Adrenal gland (tissue), 5 donors: ENCODE data around the gene LRCH4.
"Not testable (repeated sequence)": the region's sequence is repeated elsewhere in the genome, so short reads cannot be mapped to it uniquely, and the experiment has no call there.

ENCODE experiments used
- POLR2A ChIP-seq, 2 donors: fragments of 450-650 bp; IDR thresholded peaks; one replicate each; pipeline ENCODE4 v1.6.1; 2017; ENCODE audit warnings: antibody characterized with exemption in 2 of 2, mild to moderate bottlenecking in 2 of 2, moderate library complexity in 1 of 2
- TF ChIP-seq, protein P1 (sequence below), 6 experiments: fragments of 450-650 bp in 4 of 6; fragments of 200-600 bp in 2 of 6; sonication (generic) in 1 of 6; IDR thresholded peaks; 1 replicate in 5 of 6; 2 replicates in 1 of 6; pipeline versions ENCODE4 v1.5.1 to v1.8.0; 2016 to 2021; ENCODE audit warnings: antibody characterized with exemption in 6 of 6, mild to moderate bottlenecking in 2 of 6, moderate library complexity in 1 of 6
- donor health status: DM: no; HTN: no; CAD: no.

DNA sequence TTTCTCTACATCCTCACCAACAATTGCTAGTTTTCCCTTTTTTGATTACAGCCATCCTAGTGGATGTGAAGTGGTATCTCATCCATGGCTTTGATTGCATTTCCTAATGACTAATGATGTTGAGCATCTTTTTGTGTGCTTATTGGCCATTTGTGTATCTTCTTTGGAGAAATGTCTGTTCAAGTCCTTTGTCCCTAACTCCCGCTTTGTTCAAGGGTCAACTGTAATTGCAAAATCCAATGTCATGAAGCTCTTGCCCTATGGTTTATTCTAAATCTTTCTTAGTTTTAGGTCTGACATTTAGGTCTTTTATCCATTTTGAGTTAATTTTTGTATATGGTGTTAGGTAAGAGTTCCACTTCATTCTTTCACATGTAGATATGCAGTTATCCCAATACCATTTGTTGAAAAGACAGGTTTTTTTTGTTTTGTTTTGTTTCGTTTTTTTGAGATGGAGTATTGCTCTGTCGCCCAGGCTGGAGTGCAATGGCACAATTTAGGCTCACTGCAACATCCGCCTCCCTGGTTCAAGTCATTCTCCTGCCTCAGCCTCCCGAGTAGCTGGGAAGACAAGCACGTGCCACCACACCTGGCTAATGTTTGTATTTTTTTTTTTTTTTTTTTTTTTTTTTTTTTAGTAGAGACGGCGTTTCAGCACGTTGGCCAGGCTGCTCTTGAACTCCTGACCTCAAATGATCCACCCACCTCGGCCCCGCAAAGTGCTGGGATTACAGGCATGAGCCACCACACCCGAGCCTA, 57.6 kb downstream of the LRCH4 start:
- not testable (repeated sequence) for TF ChIP-seq POLR2A (IDR thresholded peaks at IDR 0.05)
- TF ChIP-seq, protein P1, sequence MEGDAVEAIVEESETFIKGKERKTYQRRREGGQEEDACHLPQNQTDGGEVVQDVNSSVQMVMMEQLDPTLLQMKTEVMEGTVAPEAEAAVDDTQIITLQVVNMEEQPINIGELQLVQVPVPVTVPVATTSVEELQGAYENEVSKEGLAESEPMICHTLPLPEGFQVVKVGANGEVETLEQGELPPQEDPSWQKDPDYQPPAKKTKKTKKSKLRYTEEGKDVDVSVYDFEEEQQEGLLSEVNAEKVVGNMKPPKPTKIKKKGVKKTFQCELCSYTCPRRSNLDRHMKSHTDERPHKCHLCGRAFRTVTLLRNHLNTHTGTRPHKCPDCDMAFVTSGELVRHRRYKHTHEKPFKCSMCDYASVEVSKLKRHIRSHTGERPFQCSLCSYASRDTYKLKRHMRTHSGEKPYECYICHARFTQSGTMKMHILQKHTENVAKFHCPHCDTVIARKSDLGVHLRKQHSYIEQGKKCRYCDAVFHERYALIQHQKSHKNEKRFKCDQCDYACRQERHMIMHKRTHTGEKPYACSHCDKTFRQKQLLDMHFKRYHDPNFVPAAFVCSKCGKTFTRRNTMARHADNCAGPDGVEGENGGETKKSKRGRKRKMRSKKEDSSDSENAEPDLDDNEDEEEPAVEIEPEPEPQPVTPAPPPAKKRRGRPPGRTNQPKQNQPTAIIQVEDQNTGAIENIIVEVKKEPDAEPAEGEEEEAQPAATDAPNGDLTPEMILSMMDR (IDR thresholded peaks at IDR 0.05), result not testable (repeated sequence)
